LHCN-M2 (cell line): Measurements from ENCODE around the gene PRR15L. TPM values are rescaled to one million over a fixed set of nuclear protein-coding genes. Genes with fewer than 3 reads are reported as not detected.
"Not testable (repeated sequence)": the region's sequence is repeated elsewhere in the genome, so short reads cannot be mapped to it uniquely, and the experiment has no call there.

Experiments used
- DNase-seq: peaks from one replicate; pipeline ENCODE4 v3.0.0-alpha.2; 2012; ENCODE audit warnings: low read depth
- polyA plus RNA-seq: library from polyadenylated mRNA; unstranded; fragments of >200 nt; gene quantifications from one replicate; pipeline ENCODE4 v1.2.1, GENCODE V29; 2012; ENCODE audit warnings: missing spikeins
- total RNA-seq: library from RNA; depleted of rRNA; stranded (reverse); fragments of >200 nt; gene quantifications from 2 replicates; pipeline ENCODE4 v1.2.3, GENCODE V29; 2014; rRNA removed

The PRR15L gene
- not detected in 2 replicates for total RNA-seq
- polyA plus RNA-seq: 0.07 TPM

GRCh38 chr17:47957591-47958490, at the start of gene PRR15L:
Gene PRR15L (minus strand): TSS chr17:47957883. CDS start chr17:47953234, 4,649 bp downstream.
- DNase-seq: no peak

- DNase-seq: no peak
Measured at GRCh38 chr17:48006936-48007709, 49.4 kb upstream of the PRR15L start.

GRCh38 chr17:48004983-48005382, 47.3 kb upstream of the PRR15L start:
- DNase-seq: no peak

GRCh38 chr17:48003417-48004151, 45.9 kb upstream of the PRR15L start:
- DNase-seq: no peak

GRCh38 chr17:48002916-48003416, 45.3 kb upstream of the PRR15L start:
- DNase-seq: no peak

- peak; percentile 84 for DNase-seq
Measured at GRCh38 chr17:48002266-48002915, 44.7 kb upstream of the PRR15L start.

GRCh38 chr17:48001657-48002056, 44.0 kb upstream of the PRR15L start:
- not testable (repeated sequence) for DNase-seq

- no peak for DNase-seq
Measured at GRCh38 chr17:48001197-48001596, 43.5 kb upstream of the PRR15L start.

GRCh38 chr17:47999582-47999981, 41.9 kb upstream of the PRR15L start:
- peak; percentile 32 for DNase-seq

- no peak for DNase-seq
Measured at GRCh38 chr17:47998044-47998443, 40.4 kb upstream of the PRR15L start.

GRCh38 chr17:47997586-47997985, 39.9 kb upstream of the PRR15L start:
- peak; percentile 38 for DNase-seq

- DNase-seq: no peak
Measured at GRCh38 chr17:47996201-47996600, 38.5 kb upstream of the PRR15L start.

- DNase-seq: no peak
Measured at GRCh38 chr17:47995241-47995935, 37.7 kb upstream of the PRR15L start.

- DNase-seq: no peak
Measured at GRCh38 chr17:47994724-47995123, 37.0 kb upstream of the PRR15L start.

- DNase-seq: no peak
Measured at GRCh38 chr17:47993964-47994363, 36.3 kb upstream of the PRR15L start.

- no peak for DNase-seq
Measured at GRCh38 chr17:47993031-47993564, 35.4 kb upstream of the PRR15L start.

- DNase-seq: no peak
Measured at GRCh38 chr17:47992216-47992615, 34.5 kb upstream of the PRR15L start.

GRCh38 chr17:47990962-47991731, 33.5 kb upstream of the PRR15L start:
- peak; percentile 87 for DNase-seq

GRCh38 chr17:47989700-47990099, 32.0 kb upstream of the PRR15L start:
- peak; percentile 58 for DNase-seq
